B cell (primary cell): ENCODE data around the gene ASB18. TPM values are rescaled to one million over a fixed set of nuclear protein-coding genes. Genes with fewer than 3 reads are reported as not detected.

Source experiments
- ATAC-seq: fragments of 200-7000 bp; cut with Tn5 transposase; one replicate; pipeline ENCODE4 v1.10.0; 2021; ENCODE audit warnings: low read depth, mild to moderate bottlenecking, moderate number of reproducible peaks, moderate library complexity
- CTCF ChIA-PET: fragments of 350-600 bp; sonication (Branson Sonifier 250); formaldehyde crosslinking; loops from one replicate; lab custom pipeline; 2021; ENCODE audit warnings: antibody characterized with exemption, inconsistent platforms; lab: Charles Lee
- POLR2A ChIA-PET: fragments of 350-600 bp; sonication (Branson Sonifier 250); formaldehyde crosslinking; loops from one replicate; lab custom pipeline; 2021; ENCODE audit warnings: antibody characterized with exemption; lab: Charles Lee
- DNase-seq: peaks from one replicate; pipeline ENCODE4 v3.0.0; 2013
- H2AFZ ChIP-seq: 2 replicates; pipeline ENCODE4 v1.6.1; 2012; ENCODE audit warnings: mild to moderate bottlenecking, low read depth, low read length; ENCODE audit not compliant: insufficient read depth, poor library complexity, severe bottlenecking
- H3K27ac ChIP-seq, 2 donors: 1 replicate in 1 of 2; 2 replicates in 1 of 2; pipeline ENCODE4 v1.5.1; 2012 to 2013; ENCODE audit warnings: low read length in 2 of 2, mild to moderate bottlenecking in 2 of 2, moderate library complexity in 1 of 2
- H3K27me3 ChIP-seq, 4 experiments: fragments of 200-600 bp in 1 of 4; sonication (generic) in 1 of 4; replicated peaks in 1 of 4; 1 replicate in 2 of 4; 2 replicates in 2 of 4; pipeline versions ENCODE4 v1.6.1 to v1.7.0; 2013 to 2016; ENCODE audit warnings: low read length in 3 of 4, mild to moderate bottlenecking in 2 of 4, mixed read lengths in 1 of 4, moderate library complexity in 1 of 4; ENCODE audit not compliant: insufficient read depth in 4 of 4, control insufficient read depth in 3 of 4; ENCODE audit errors: control extremely low read depth in 1 of 4
- H3K36me3 ChIP-seq, 2 experiments: replicated peaks in 1 of 2; 1 replicate in 1 of 2; 2 replicates in 1 of 2; pipeline versions ENCODE4 v1.6.1 to v1.7.1; 2013; ENCODE audit warnings: low read length in 1 of 2; ENCODE audit not compliant: insufficient read depth in 2 of 2, control insufficient read depth in 1 of 2; ENCODE audit errors: control extremely low read depth in 1 of 2, extremely low read depth in 1 of 2
- H3K4me1 ChIP-seq, 2 donors: fragments of 200-600 bp in 1 of 2; sonication (generic) in 1 of 2; 1 replicate in 1 of 2; 2 replicates in 1 of 2; pipeline versions ENCODE4 v1.5.1 to v1.6.1; 2013 to 2017; ENCODE audit warnings: low read length in 2 of 2; ENCODE audit not compliant: control insufficient read depth in 2 of 2, insufficient read depth in 2 of 2
- H3K4me2 ChIP-seq: replicated peaks from 2 replicates; pipeline ENCODE3; 2012; ENCODE audit warnings: mild to moderate bottlenecking, low read depth, low read length; ENCODE audit not compliant: poor library complexity, severe bottlenecking
- H3K4me3 ChIP-seq, 5 experiments: fragments of 200-600 bp in 1 of 5; sonication (generic) in 1 of 5; 1 replicate in 3 of 5; 2 replicates in 2 of 5; pipeline versions ENCODE4 v1.5.1 to v1.7.0; 2011 to 2016; ENCODE audit warnings: low read length in 4 of 5, mild to moderate bottlenecking in 4 of 5, low read depth in 2 of 5, control low read depth in 1 of 5, moderate library complexity in 1 of 5; ENCODE audit not compliant: insufficient read depth in 1 of 5; ENCODE audit errors: control extremely low read depth in 1 of 5, extremely low read depth in 1 of 5
- H3K79me2 ChIP-seq: fragments of 200-600 bp; sonication (generic); one replicate; pipeline ENCODE4 v1.6.0; 2016; ENCODE audit warnings: low read length; ENCODE audit not compliant: control insufficient read depth, insufficient read depth
- H3K9ac ChIP-seq: fragments of 200-600 bp; sonication (generic); 2 replicates; pipeline ENCODE4 v1.6.1; 2017; ENCODE audit warnings: mild to moderate bottlenecking, low read length, moderate library complexity
- H3K9me3 ChIP-seq, 3 donors: one replicate each; pipeline versions ENCODE4 v1.6.1 to v1.7.1; 2013; ENCODE audit warnings: low read length in 2 of 3; ENCODE audit not compliant: control insufficient read depth in 2 of 3, insufficient read depth in 1 of 3; ENCODE audit errors: control extremely low read depth in 1 of 3
- H4K20me1 ChIP-seq: 2 replicates; pipeline ENCODE4 v1.6.0; 2012; ENCODE audit warnings: mild to moderate bottlenecking, low read length; ENCODE audit not compliant: insufficient read depth, control insufficient read depth, poor library complexity, severe bottlenecking
- H3K27ac Mint-ChIP-seq: one replicate; pipeline ENCODE4 v1.8.0; 2021; ENCODE audit warnings: mixed read lengths
- H3K27me3 Mint-ChIP-seq: one replicate; pipeline ENCODE4 v1.8.0; 2021; ENCODE audit warnings: mixed read lengths
- H3K4me1 Mint-ChIP-seq: one replicate; pipeline ENCODE4 v1.8.0; 2021; ENCODE audit warnings: mixed read lengths
- H3K4me3 Mint-ChIP-seq: one replicate; pipeline ENCODE4 v1.8.0; 2021; ENCODE audit warnings: mixed read lengths
- H3K9me3 Mint-ChIP-seq: one replicate; pipeline ENCODE4 v1.8.0; 2022; ENCODE audit warnings: mixed read lengths; ENCODE audit not compliant: insufficient read depth
- CTCF ChIP-seq: fragments of 200-600 bp; IDR thresholded peaks from one replicate; pipeline ENCODE4 v1.8.0; 2022; ENCODE audit warnings: antibody characterized with exemption, mild to moderate bottlenecking
- EZH2 ChIP-seq: IDR thresholded peaks from 2 replicates; pipeline ENCODE4 v1.6.1; 2012; ENCODE audit warnings: borderline replicate concordance, low read depth, mild to moderate bottlenecking, moderate library complexity, low read length; ENCODE audit not compliant: insufficient read depth, poor library complexity, severe bottlenecking
- WGBS: methylation state at CpG from one replicate; pipeline ENCODE4 v1.1.5; 2013; ENCODE audit warnings: missing lambda C conversion rate; ENCODE audit not compliant: insufficient coverage; 5-methylcytosine and 5-hydroxymethylcytosine counted together
- intact Hi-C: fragments of 100-400 bp; cut with micrococcal nuclease; formaldehyde crosslinking; loops from one replicate; pipeline ENCODE4 v1.10.0; 2022
- polyA plus RNA-seq: library from polyadenylated mRNA; depleted of rRNA; stranded (reverse); fragments of >200 nt; gene quantifications from 2 replicates; pipeline ENCODE4 v1.2.3, GENCODE V29; 2012
- total RNA-seq, 2 donors: library from RNA; stranded (reverse); fragments of 120-200 nt in 1 of 2; gene quantifications; 1 replicate in 1 of 2; 2 replicates in 1 of 2; pipeline versions ENCODE4 v1.2.3 to v1.2.4, GENCODE V29; 2013 to 2022

ASB18 gene
- total and polyA plus RNA-seq, 2 donors (not counting 1 experiment from before 2014, with no cell fraction given), result not detected

- no peak overlapping the region for H3K27ac ChIP-seq
- peaks cover 0 to 24% (median 0%) of the 10 kb centered on the region in 3 donors for H3K9me3 ChIP-seq
- H3K36me3 ChIP-seq, result no peaks in the 10 kb centered on the region
- ChIA-PET POLR2A (no interaction called here), CTCF (no interaction called here)
- ATAC-seq, result no peak
- no peak overlapping the region for H2AFZ ChIP-seq
- intact Hi-C loops, result no loop called here
- TF ChIP-seq CTCF, result no peak
- no peak for TF ChIP-seq EZH2
- no peak overlapping the region for H3K4me3 ChIP-seq
- H3K9ac ChIP-seq, result no peak overlapping the region
- peaks cover 0 to 48% (median 8%) of the 10 kb centered on the region in 4 experiments for H3K27me3 ChIP-seq
- H3K79me2 ChIP-seq, result no peaks in the 10 kb centered on the region
- no peak overlapping the region for H3K4me2 ChIP-seq
- no peak overlapping the region for H3K4me3 Mint-ChIP-seq
- 15% methylated on average over 43 of the region's 45 CpGs for WGBS
- no peak overlapping the region for H3K27ac Mint-ChIP-seq
- H3K4me1 Mint-ChIP-seq, result no peaks in the 10 kb centered on the region
- H3K27me3 Mint-ChIP-seq, result peaks cover 32% of the 10 kb centered on the region
- DNase-seq, result no peak
- H3K4me1 ChIP-seq, result no peaks in the 10 kb centered on the region
- no peaks in the 10 kb centered on the region for H4K20me1 ChIP-seq
- peaks cover 2% of the 10 kb centered on the region for H3K9me3 Mint-ChIP-seq
These were observed 105.0 kb downstream of the ASB18 start for GRCh38 chr2:236158969-236159777.

- Mint-ChIP-seq H3K27ac (no peak overlapping the region), H3K9me3 (peaks cover 2% of the 10 kb centered on the region), H3K4me1 (no peaks in the 10 kb centered on the region), H3K4me3 (no peak overlapping the region), H3K27me3 (peaks cover 32% of the 10 kb centered on the region)
- intact Hi-C loops, result no loop called here
- WGBS, result 94% methylated on average over 4 of the region's 10 CpGs
- Histone ChIP-seq H3K27ac (no peak overlapping the region), H3K9ac (no peak overlapping the region), H3K36me3 (no peaks in the 10 kb centered on the region), H3K9me3 (peaks cover 0 to 24% (median 3%) of the 10 kb centered on the region in 3 donors), H3K79me2 (no peaks in the 10 kb centered on the region), H3K4me1 (no peaks in the 10 kb centered on the region), H4K20me1 (no peaks in the 10 kb centered on the region), H3K4me3 (no peak overlapping the region), H3K4me2 (no peak overlapping the region), H2AFZ (no peak overlapping the region), H3K27me3 (peaks cover 0 to 37% (median 6%) of the 10 kb centered on the region in 4 experiments)
- ChIA-PET POLR2A (no interaction called here), CTCF (no interaction called here)
- ATAC-seq (no peak), DNase-seq (no peak)
- no peak for TF ChIP-seq EZH2
- TF ChIP-seq CTCF, result no peak
These were observed 106.2 kb downstream of the ASB18 start for GRCh38 chr2:236157815-236158498.
